ENCODE measurements around the gene KRTAP10-2. TPM values are rescaled to one million over a fixed set of nuclear protein-coding genes. Genes with fewer than 3 reads are reported as not detected.

KRTAP10-2 gene
- total and polyA plus RNA-seq, 9 of the 15 experiments (the other 6 are each of a cell fraction or from before 2014, with no cell fraction given) = not detected

DNA sequence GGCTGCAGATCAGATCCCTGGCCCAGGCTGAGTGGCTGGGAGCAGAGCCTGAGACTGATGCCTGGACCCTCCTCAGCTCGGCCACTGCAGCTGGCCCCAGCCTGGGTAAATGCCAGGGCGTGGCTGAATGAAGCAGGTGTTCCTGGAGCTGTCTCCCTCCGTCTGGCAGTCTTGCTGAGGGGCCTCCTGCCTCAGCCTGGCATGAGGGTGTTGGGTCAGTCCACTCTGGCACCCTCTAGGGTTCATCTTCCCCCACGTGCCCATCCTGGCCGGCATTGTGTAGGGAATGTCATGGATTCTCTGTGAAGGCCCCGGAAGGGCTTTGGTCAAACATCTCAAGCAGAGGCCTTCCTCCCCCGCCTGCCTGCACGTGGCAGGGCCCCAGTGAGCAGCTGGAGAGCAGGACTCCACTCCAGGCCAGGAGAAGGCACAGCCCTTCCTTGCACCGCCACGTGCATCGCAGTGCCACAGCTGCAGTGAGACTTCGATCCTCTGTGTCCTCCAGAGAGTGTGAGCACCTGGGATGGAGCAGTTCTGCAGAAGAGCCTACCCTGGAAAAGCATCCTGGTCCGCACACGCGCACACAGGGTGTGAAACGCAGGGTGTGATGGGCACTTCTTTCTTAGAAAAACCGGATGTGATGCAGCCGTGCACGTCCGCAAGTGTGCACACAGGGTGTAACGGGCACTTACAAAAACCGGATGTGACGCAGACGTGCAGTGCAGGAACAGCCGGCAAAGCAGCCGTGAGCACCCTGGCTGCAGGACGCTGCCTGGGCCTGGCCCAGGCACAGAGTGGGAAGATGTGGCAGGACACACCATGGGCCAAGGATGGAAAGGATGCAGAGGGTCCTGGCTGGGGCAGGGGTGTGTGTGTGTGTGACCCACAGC, 17.6 kb upstream of the KRTAP10-2 start (continued):
- TF ChIP-seq, protein P1, sequence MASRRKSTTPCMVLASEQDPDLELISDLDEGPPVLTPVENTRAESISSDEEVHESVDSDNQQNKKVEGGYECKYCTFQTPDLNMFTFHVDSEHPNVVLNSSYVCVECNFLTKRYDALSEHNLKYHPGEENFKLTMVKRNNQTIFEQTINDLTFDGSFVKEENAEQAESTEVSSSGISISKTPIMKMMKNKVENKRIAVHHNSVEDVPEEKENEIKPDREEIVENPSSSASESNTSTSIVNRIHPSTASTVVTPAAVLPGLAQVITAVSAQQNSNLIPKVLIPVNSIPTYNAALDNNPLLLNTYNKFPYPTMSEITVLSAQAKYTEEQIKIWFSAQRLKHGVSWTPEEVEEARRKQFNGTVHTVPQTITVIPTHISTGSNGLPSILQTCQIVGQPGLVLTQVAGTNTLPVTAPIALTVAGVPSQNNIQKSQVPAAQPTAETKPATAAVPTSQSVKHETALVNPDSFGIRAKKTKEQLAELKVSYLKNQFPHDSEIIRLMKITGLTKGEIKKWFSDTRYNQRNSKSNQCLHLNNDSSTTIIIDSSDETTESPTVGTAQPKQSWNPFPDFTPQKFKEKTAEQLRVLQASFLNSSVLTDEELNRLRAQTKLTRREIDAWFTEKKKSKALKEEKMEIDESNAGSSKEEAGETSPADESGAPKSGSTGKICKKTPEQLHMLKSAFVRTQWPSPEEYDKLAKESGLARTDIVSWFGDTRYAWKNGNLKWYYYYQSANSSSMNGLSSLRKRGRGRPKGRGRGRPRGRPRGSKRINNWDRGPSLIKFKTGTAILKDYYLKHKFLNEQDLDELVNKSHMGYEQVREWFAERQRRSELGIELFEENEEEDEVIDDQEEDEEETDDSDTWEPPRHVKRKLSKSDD (conservative IDR thresholded peaks at IDR 0.05; ENCODE audit: low read length) = no peak
- TF ChIP-seq GATA2 (CRISPR knock-in tag; IDR thresholded peaks at IDR 0.05) (no peak), ZNF445 (CRISPR knock-in tag; IDR thresholded peaks at IDR 0.05; ENCODE audit: low read depth) (no peak), GTF2A2 (tag; IDR thresholded peaks at IDR 0.05) (no peak), ATF7 (IDR thresholded peaks at IDR 0.05) (peak; percentile 35; the same call in 1 of the 2 replicates), XRCC5 (IDR thresholded peaks at IDR 0.05; ENCODE audit: low read depth, low read length) (no peak), PPARD (CRISPR knock-in tag; IDR thresholded peaks at IDR 0.05) (no peak), TAF15 (IDR thresholded peaks at IDR 0.05; ENCODE audit: low read depth, low read length) (no peak), SRSF3 (IDR thresholded peaks at IDR 0.05; ENCODE audit: insufficient read depth, low read length) (no peak), POLR3A (IDR thresholded peaks at IDR 0.05; ENCODE audit: borderline replicate concordance, extremely low read depth, insufficient read depth, insufficient read length) (no peak), ETS2 (tag; IDR thresholded peaks at IDR 0.05; ENCODE audit: borderline replicate concordance, poor library complexity, severe bottlenecking) (no peak), RFX1 (IDR thresholded peaks at IDR 0.05) (no peak), CEBPB (tag; IDR thresholded peaks at IDR 0.05) (no peak), ZNF408 (CRISPR knock-in tag; IDR thresholded peaks at IDR 0.05; ENCODE audit: low read depth) (no peak), OTX1 (CRISPR knock-in tag; IDR thresholded peaks at IDR 0.05) (no peak), NRF1 (conservative IDR thresholded peaks at IDR 0.05 in 1 of 2, IDR thresholded peaks at IDR 0.05 in 1 of 2) (peak; percentile 34 to 49; a peak in 2 of 4 replicates), ZNF695 (CRISPR knock-in tag; IDR thresholded peaks at IDR 0.05) (no peak)
- TF ChIP-seq, protein P2, sequence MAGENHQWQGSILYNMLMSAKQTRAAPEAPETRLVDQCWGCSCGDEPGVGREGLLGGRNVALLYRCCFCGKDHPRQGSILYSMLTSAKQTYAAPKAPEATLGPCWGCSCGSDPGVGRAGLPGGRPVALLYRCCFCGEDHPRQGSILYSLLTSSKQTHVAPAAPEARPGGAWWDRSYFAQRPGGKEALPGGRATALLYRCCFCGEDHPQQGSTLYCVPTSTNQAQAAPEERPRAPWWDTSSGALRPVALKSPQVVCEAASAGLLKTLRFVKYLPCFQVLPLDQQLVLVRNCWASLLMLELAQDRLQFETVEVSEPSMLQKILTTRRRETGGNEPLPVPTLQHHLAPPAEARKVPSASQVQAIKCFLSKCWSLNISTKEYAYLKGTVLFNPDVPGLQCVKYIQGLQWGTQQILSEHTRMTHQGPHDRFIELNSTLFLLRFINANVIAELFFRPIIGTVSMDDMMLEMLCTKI (IDR thresholded peaks at IDR 0.05; ENCODE audit: partially characterized antibody) = no peak
- TF ChIP-seq, protein P3, sequence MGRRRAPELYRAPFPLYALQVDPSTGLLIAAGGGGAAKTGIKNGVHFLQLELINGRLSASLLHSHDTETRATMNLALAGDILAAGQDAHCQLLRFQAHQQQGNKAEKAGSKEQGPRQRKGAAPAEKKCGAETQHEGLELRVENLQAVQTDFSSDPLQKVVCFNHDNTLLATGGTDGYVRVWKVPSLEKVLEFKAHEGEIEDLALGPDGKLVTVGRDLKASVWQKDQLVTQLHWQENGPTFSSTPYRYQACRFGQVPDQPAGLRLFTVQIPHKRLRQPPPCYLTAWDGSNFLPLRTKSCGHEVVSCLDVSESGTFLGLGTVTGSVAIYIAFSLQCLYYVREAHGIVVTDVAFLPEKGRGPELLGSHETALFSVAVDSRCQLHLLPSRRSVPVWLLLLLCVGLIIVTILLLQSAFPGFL (CRISPR knock-in tag; IDR thresholded peaks at IDR 0.05) = no peak
- TF ChIP-seq, protein P4, sequence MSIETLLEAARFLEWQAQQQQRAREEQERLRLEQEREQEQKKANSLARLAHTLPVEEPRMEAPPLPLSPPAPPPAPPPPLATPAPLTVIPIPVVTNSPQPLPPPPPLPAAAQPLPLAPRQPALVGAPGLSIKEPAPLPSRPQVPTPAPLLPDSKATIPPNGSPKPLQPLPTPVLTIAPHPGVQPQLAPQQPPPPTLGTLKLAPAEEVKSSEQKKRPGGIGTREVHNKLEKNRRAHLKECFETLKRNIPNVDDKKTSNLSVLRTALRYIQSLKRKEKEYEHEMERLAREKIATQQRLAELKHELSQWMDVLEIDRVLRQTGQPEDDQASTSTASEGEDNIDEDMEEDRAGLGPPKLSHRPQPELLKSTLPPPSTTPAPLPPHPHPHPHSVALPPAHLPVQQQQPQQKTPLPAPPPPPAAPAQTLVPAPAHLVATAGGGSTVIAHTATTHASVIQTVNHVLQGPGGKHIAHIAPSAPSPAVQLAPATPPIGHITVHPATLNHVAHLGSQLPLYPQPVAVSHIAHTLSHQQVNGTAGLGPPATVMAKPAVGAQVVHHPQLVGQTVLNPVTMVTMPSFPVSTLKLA (conservative IDR thresholded peaks at IDR 0.05) = 0 out of 4 replicates have a peak, but pooled peaks of 1 of the 2 experiments have one; percentile 17

All from K562 (cell line).